ENCODE results near the gene PKIG.

PKIG gene

DNA sequence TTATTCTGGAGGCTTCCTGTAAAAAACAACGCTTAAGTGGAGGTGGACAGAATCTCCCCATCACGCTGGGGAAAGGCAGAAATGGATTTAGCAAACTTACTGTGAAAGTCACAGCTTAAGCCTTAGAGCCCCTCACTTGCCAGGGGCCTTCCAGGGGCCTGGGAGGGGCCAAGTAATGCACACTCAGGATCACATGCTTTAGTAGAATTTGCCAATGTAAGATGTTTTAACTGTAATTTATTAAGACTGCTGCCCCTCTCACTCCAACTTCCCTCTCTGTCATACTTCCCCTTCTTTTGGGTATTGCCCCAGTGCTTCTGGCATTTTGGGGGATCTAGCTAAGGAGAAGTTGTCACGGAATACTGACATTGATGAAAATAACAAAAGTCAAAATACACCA lies 81.8 kb downstream of the PKIG start:
- DNase-seq (ENCODE audit: low spot score), result no peak

DNA sequence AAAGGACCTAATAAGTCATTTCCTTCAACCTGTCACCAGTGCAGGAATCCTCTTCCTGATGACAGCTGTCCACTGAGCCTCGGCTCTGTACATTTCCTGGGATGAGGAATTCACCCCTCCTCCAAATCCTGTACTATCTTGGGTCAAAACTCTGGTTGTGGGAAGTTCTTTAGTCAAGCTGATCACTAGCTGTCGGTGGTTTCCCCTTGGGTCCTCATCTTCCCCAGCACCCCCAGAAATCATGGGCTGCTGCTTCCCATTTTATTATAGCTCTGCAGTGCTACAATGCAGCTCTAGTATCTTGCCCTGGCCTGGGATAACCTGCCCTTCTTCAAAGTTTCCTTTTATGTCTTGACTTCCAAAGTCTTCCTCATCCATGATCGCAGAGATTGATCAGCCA lies 83.7 kb downstream of the PKIG start:
- DNase-seq (ENCODE audit: low spot score), result no peak
